ENCODE data around the gene STAT5B. TPM values are rescaled to one million over a fixed set of nuclear protein-coding genes. Genes with fewer than 3 reads are reported as not detected.
A peak's percentile ranks its signal among the peaks of the same experiment; 100 is the strongest.

The STAT5B gene
- total RNA-seq, 2 experiments from 2014 or later: 162 to 203 TPM

- no peaks in the 10 kb centered on the region for H3K9me3 Mint-ChIP-seq (ENCODE audit: low read depth)
- H3K4me3 Mint-ChIP-seq: no peak overlapping the region
- H3K27ac Mint-ChIP-seq: no peak overlapping the region
- DNase-seq (peak; percentile 80), ATAC-seq (peak; percentile 60)
- no peaks in the 10 kb centered on the region for H3K27me3 Mint-ChIP-seq
- intact Hi-C loops (cut with DNase I, micrococcal nuclease): no loop called here
- CTCF ChIA-PET: interaction anchor here (0.6 to 1.4 kb wide), 4 partner anchors 10 to 348 kb away, joined by 3 to 4 read pairs (median 4); no protein-coding TSS in a partner anchor
- no peaks in the 10 kb centered on the region for H3K4me1 Mint-ChIP-seq
- H3K36me3 Mint-ChIP-seq (ENCODE audit: low read depth): no peaks in the 10 kb centered on the region
- POLR2A ChIA-PET: no interaction called here
Measured at GRCh38 chr17:42163113-42163512, 113.1 kb downstream of the STAT5B start.

- H3K27me3 Mint-ChIP-seq: no peaks in the 10 kb centered on the region
- H3K27ac Mint-ChIP-seq: no peak overlapping the region
- no peaks in the 10 kb centered on the region for H3K36me3 Mint-ChIP-seq (ENCODE audit: low read depth)
- ATAC-seq (no peak), DNase-seq (no peak)
- POLR2A ChIA-PET: no interaction called here
- H3K4me3 Mint-ChIP-seq: no peak overlapping the region
- H3K4me1 Mint-ChIP-seq: peaks cover 5% of the 10 kb centered on the region
- CTCF ChIA-PET: interaction anchor here (0.6 kb wide), 1 partner anchor 24 kb away, joined by 3 read pairs; no protein-coding TSS in a partner anchor
- H3K9me3 Mint-ChIP-seq (ENCODE audit: low read depth): no peaks in the 10 kb centered on the region
- intact Hi-C loops (cut with DNase I, micrococcal nuclease): no loop called here
Measured at GRCh38 chr17:42160531-42160910, 115.7 kb downstream of the STAT5B start.

- intact Hi-C loops (cut with DNase I, micrococcal nuclease): no loop called here
- Mint-ChIP-seq H3K4me3 (no peak overlapping the region), H3K27me3 (no peaks in the 10 kb centered on the region), H3K4me1 (peaks cover 7% of the 10 kb centered on the region), H3K9me3 (ENCODE audit: low read depth) (no peaks in the 10 kb centered on the region), H3K27ac (no peak overlapping the region), H3K36me3 (ENCODE audit: low read depth) (no peaks in the 10 kb centered on the region)
- CTCF ChIA-PET: interaction anchor here (0.6 kb wide), 1 partner anchor 23 kb away, joined by 3 read pairs; no protein-coding TSS in a partner anchor
- DNase-seq: no peak
- POLR2A ChIA-PET: no interaction called here
- no peak for ATAC-seq
Measured at GRCh38 chr17:42159796-42160530, 116.2 kb downstream of the STAT5B start.

GRCh38 chr17:42155614-42156045, 120.6 kb downstream of the STAT5B start:
- H3K4me3 Mint-ChIP-seq: peak overlapping the region; percentile 97
- no peaks in the 10 kb centered on the region for H3K27me3 Mint-ChIP-seq
- peaks cover 5% of the 10 kb centered on the region for H3K36me3 Mint-ChIP-seq (ENCODE audit: low read depth)
- H3K4me1 Mint-ChIP-seq: peaks cover 31% of the 10 kb centered on the region
- H3K9me3 Mint-ChIP-seq (ENCODE audit: low read depth): no peaks in the 10 kb centered on the region
- ChIA-PET CTCF (interaction anchor here (0.7 to 0.9 kb wide), 2 partner anchors 140 to 251 kb away, joined by 3 read pairs; no protein-coding TSS in a partner anchor), POLR2A (no interaction called here)
- no peak for ATAC-seq
- DNase-seq: no peak
- H3K27ac Mint-ChIP-seq: peak overlapping the region; percentile 62
- intact Hi-C loops (cut with DNase I, micrococcal nuclease): loop anchor here (1.0 to 2.0 kb wide), 12 partner anchors 26 to 381 kb away; partner anchors contain the start of genes DHX58 (in 2 of the 2), CNP (in 1 of the 2), DNAJC7 (in 1 of the 2) and GHDC (in 1 of the 2)

- intact Hi-C loops (cut with DNase I, micrococcal nuclease): loop anchor here (2.0 kb wide), 1 partner anchor 41 kb away; the partner anchor contains the start of gene DHX58 (in 2 of the 2)
- Mint-ChIP-seq H3K4me1 (peaks cover 31% of the 10 kb centered on the region), H3K36me3 (ENCODE audit: low read depth) (peaks cover 5% of the 10 kb centered on the region), H3K27me3 (no peaks in the 10 kb centered on the region), H3K27ac (peak overlapping the region; percentile 93), H3K4me3 (peak overlapping the region; percentile 97), H3K9me3 (ENCODE audit: low read depth) (no peaks in the 10 kb centered on the region)
- DNase-seq: no peak
- ATAC-seq: no peak
- POLR2A ChIA-PET: interaction anchor here (0.6 to 0.9 kb wide), 3 partner anchors 9 to 134 kb away, joined by 3 to 4 read pairs (median 3); partner anchors contain the start of gene NKIRAS2
- CTCF ChIA-PET: interaction anchor here (0.6 to 1.1 kb wide), 7 partner anchors 21 to 224 kb away, joined by 3 to 7 read pairs (median 3); partner anchors contain the start of genes GHDC, NKIRAS2 and ODAD4
Measured at GRCh38 chr17:42153919-42154742, 122.1 kb downstream of the STAT5B start.

Other genes with a start within 250 kb of the STAT5B start
- under 1 TPM; 0.19 to 0.32 TPM for gene C17orf113, start 225.8 kb downstream of the STAT5B start, total RNA-seq
- under 1 TPM; 0.23 to 0.30 TPM for gene ZNF385C, start 177.9 kb downstream of the STAT5B start, total RNA-seq
- 10 to 100 TPM; 23.8 to 31.1 TPM for gene DHX58, start 163.7 kb downstream of the STAT5B start, total RNA-seq
- 10 to 100 TPM; 46.2 to 54.8 TPM for gene KAT2A, start 155.0 kb downstream of the STAT5B start, total RNA-seq
- gene HSPB9, start 153.6 kb downstream of the STAT5B start, total RNA-seq: under 1 TPM; 0.09 to 0.11 TPM
- gene RAB5C, start 121.4 kb downstream of the STAT5B start, total RNA-seq: 10 to 100 TPM; 32.0 to 47.3 TPM
- under 1 TPM; 0.43 to 0.53 TPM for gene KCNH4, start 95.2 kb downstream of the STAT5B start, total RNA-seq
- not detected for gene HCRT, start 90.9 kb downstream of the STAT5B start, total RNA-seq
- 10 to 100 TPM; 11.3 to 15.5 TPM for gene GHDC, start 81.9 kb downstream of the STAT5B start, total RNA-seq
- gene STAT5A, start 12.1 kb upstream of the STAT5B start, total RNA-seq: 100 to 1,000 TPM; 178 to 203 TPM
- 100 to 1,000 TPM; 332 to 345 TPM for gene STAT3, start 112.1 kb upstream of the STAT5B start, total RNA-seq
- gene CAVIN1, start 146.9 kb upstream of the STAT5B start, total RNA-seq: 1 to 10 TPM; 4.2 to 4.4 TPM
- gene ATP6V0A1, start 182.5 kb upstream of the STAT5B start, total RNA-seq: 10 to 100 TPM; 13.3 to 15.9 TPM